Neural cell (in vitro differentiated cells): Measurements from ENCODE around the gene NUS1. TPM values are rescaled to one million over a fixed set of nuclear protein-coding genes. Genes with fewer than 3 reads are reported as not detected.

Experiments
- H2AFZ ChIP-seq: fragments of 200-600, 300-800 bp; sonication (generic), shearing (Covaris generic); 2 replicates; pipeline ENCODE4 v1.6.0; 2014; ENCODE audit warnings: low read depth, mild to moderate bottlenecking, antibody characterized with exemption, low read length, moderate library complexity
- H3F3A ChIP-seq: fragments of 200-600 bp; shearing (Covaris generic); 2 replicates; pipeline ENCODE4 v1.6.1; 2016; ENCODE audit warnings: mild to moderate bottlenecking, moderate library complexity, mixed read lengths, antibody characterized with exemption, low read length; ENCODE audit not compliant: insufficient read depth, poor library complexity, severe bottlenecking
- H3K27ac ChIP-seq: fragments of 200-600, 300-800 bp; sonication (generic), shearing (Covaris generic); 2 replicates; pipeline ENCODE4 v1.5.1; 2014; ENCODE audit warnings: mild to moderate bottlenecking, low read length, moderate library complexity
- H3K27me3 ChIP-seq: fragments of 300-800, 200-600 bp; sonication (generic), shearing (Covaris generic); 2 replicates; pipeline ENCODE4 v1.6.0; 2014; ENCODE audit warnings: mild to moderate bottlenecking, low read depth, low read length, moderate library complexity; ENCODE audit not compliant: insufficient read depth
- H3K36me3 ChIP-seq: fragments of 300-800, 200-600 bp; sonication (generic), shearing (Covaris generic); 2 replicates; pipeline ENCODE4 v1.5.1; 2014; ENCODE audit warnings: mild to moderate bottlenecking, antibody characterized with exemption, low read length, moderate library complexity; ENCODE audit not compliant: insufficient read depth
- H3K4me2 ChIP-seq: fragments of 300-800, 200-600 bp; sonication (generic), shearing (Covaris generic); 2 replicates; pipeline ENCODE4 v1.6.0; 2014; ENCODE audit warnings: mild to moderate bottlenecking, low read length
- H3K4me3 ChIP-seq: fragments of 300-800, 200-600 bp; sonication (generic), shearing (Covaris generic); 2 replicates; pipeline ENCODE4 v1.5.1; 2014; ENCODE audit warnings: mild to moderate bottlenecking, low read length, moderate library complexity
- H3K79me2 ChIP-seq: fragments of 200-600 bp; shearing (Covaris generic); replicated peaks from 2 replicates; pipeline ENCODE4 v1.6.0; 2014; ENCODE audit warnings: mild to moderate bottlenecking, low read length, moderate library complexity; ENCODE audit not compliant: insufficient read depth
- H3K9ac ChIP-seq: fragments of 300-800, 200-600 bp; sonication (generic), shearing (Covaris generic); 2 replicates; pipeline ENCODE4 v1.6.1; 2016; ENCODE audit warnings: mild to moderate bottlenecking, low read length, mixed read lengths
- H3K9me2 ChIP-seq: fragments of 200-600 bp; shearing (Covaris generic); 2 replicates; pipeline ENCODE4 v1.6.1; 2016; ENCODE audit warnings: mild to moderate bottlenecking, low read length, mixed read lengths; ENCODE audit not compliant: insufficient read depth
- H3K9me3 ChIP-seq: fragments of 200-600, 300-800 bp; sonication (generic), shearing (Covaris generic); 2 replicates; pipeline ENCODE4 v1.6.1; 2016; ENCODE audit warnings: mild to moderate bottlenecking, mixed run types, low read length, moderate library complexity, mixed read lengths
- H4K20me1 ChIP-seq: fragments of 200-600 bp; shearing (Covaris generic); 2 replicates; pipeline ENCODE4 v1.6.1; 2016; ENCODE audit warnings: mild to moderate bottlenecking, mixed run types; ENCODE audit not compliant: insufficient read depth
- CTCF ChIP-seq: fragments of 450-650 bp; IDR thresholded peaks from 2 replicates; pipeline ENCODE4 v1.5.1; 2014; ENCODE audit warnings: antibody characterized with exemption, mild to moderate bottlenecking, moderate library complexity; ENCODE audit not compliant: poor library complexity, severe bottlenecking
- EP300 ChIP-seq: fragments of 450-650 bp; conservative IDR thresholded peaks from 2 replicates; pipeline ENCODE4 v1.6.1; 2014; ENCODE audit warnings: antibody characterized with exemption, mild to moderate bottlenecking, moderate library complexity; ENCODE audit not compliant: poor library complexity, severe bottlenecking
- EZH2 ChIP-seq: fragments of 200-600, 300-800 bp; shearing (Covaris generic), sonication (generic); IDR thresholded peaks from 2 replicates; pipeline ENCODE4 v1.6.1; 2014; ENCODE audit warnings: antibody characterized with exemption, low read length, borderline replicate concordance, mild to moderate bottlenecking; ENCODE audit not compliant: insufficient read depth, poor library complexity, severe bottlenecking
- MXI1 ChIP-seq: fragments of 450-650 bp; conservative IDR thresholded peaks from 2 replicates; pipeline ENCODE4 v1.6.1; 2014; ENCODE audit warnings: antibody characterized with exemption, mild to moderate bottlenecking; ENCODE audit not compliant: poor library complexity, severe bottlenecking
- POLR2AphosphoS5 ChIP-seq: IDR thresholded peaks from 2 replicates; pipeline ENCODE4 v1.6.1; 2012
- RAD21 ChIP-seq: fragments of 450-650 bp; conservative IDR thresholded peaks from 2 replicates; pipeline ENCODE4 v1.6.1; 2014; ENCODE audit warnings: antibody characterized with exemption, mild to moderate bottlenecking, moderate library complexity
- REST ChIP-seq: IDR thresholded peaks from 2 replicates; pipeline ENCODE4 v1.6.1; 2012; ENCODE audit warnings: borderline replicate concordance
- SMC3 ChIP-seq: fragments of 450-650 bp; conservative IDR thresholded peaks from 2 replicates; pipeline ENCODE4 v1.6.1; 2014; ENCODE audit warnings: antibody characterized with exemption, mild to moderate bottlenecking, moderate library complexity; ENCODE audit not compliant: poor library complexity
- TAF1 ChIP-seq: IDR thresholded peaks from 2 replicates; pipeline ENCODE4 v1.6.1; 2012; ENCODE audit warnings: low read depth
- polyA minus RNA-seq: library from RNA; depleted of rRNA, polyadenylated mRNA; stranded (reverse); fragments of >200 nt; gene quantifications from 2 replicates; pipeline ENCODE4 v1.2.3, GENCODE V29; 2014
- polyA plus RNA-seq: library from polyadenylated mRNA; depleted of rRNA; stranded (reverse); fragments of >200 nt; gene quantifications from 2 replicates; pipeline ENCODE4 v1.2.3, GENCODE V29; 2014

NUS1 gene
- 30.8 and 36.3 TPM in 2 replicates for polyA plus RNA-seq
- polyA minus RNA-seq = 36.8 and 43.3 TPM in 2 replicates

- Histone ChIP-seq H2AFZ (peak within 1 kb of the TSS; percentile 46), H3K79me2 (peaks cover 41% of the 10 kb centered on the region), H3F3A (no peaks in the 10 kb centered on the region), H3K9me2 (no peaks in the 10 kb centered on the region), H3K4me3 (peak within 1 kb of the TSS; percentile 71), H4K20me1 (peaks cover 4% of the 10 kb centered on the region), H3K36me3 (no peaks in the 10 kb centered on the region), H3K4me2 (peak within 1 kb of the TSS; percentile 49), H3K27me3 (no peaks in the 10 kb centered on the region), H3K9me3 (no peaks in the 10 kb centered on the region), H3K27ac (peak within 1 kb of the TSS; percentile 61), H3K9ac (peak within 1 kb of the TSS; percentile 74)
- TF ChIP-seq EZH2 (no peak), REST (no peak), EP300 (peak; percentile 63), MXI1 (peak; percentile 86), TAF1 (no peak), POLR2AphosphoS5 (peak; percentile 77), CTCF (peak; percentile 97), SMC3 (peak; percentile 77), RAD21 (peak; percentile 65)
Observed at GRCh38 chr6:117674991-117675657, at the start of gene NUS1. NUS1 (plus strand) TSS chr6:117675469; CDS start chr6:117675671, 202 bp downstream.

GRCh38 chr6:117627533-117627932 is 47.7 kb upstream of the NUS1 start:
- H3K27me3 ChIP-seq = no peaks in the 10 kb centered on the region
- no peaks in the 10 kb centered on the region for H3K9me3 ChIP-seq
- no peak overlapping the region for H3K4me2 ChIP-seq
- no peak overlapping the region for H3K9ac ChIP-seq
- no peaks in the 10 kb centered on the region for H3K79me2 ChIP-seq
- H3K4me3 ChIP-seq = no peak overlapping the region
- H3K9me2 ChIP-seq = no peaks in the 10 kb centered on the region
- no peak overlapping the region for H3K27ac ChIP-seq
- H3F3A ChIP-seq = no peaks in the 10 kb centered on the region
- H2AFZ ChIP-seq = no peak overlapping the region
- TF ChIP-seq TAF1 = no peak
- TF ChIP-seq SMC3 = no peak
- no peak for TF ChIP-seq MXI1
- TF ChIP-seq CTCF = no peak
- no peak for TF ChIP-seq POLR2AphosphoS5
- TF ChIP-seq EZH2 = no peak
- TF ChIP-seq RAD21 = no peak
- no peak for TF ChIP-seq REST
- TF ChIP-seq EP300 = no peak
- no peaks in the 10 kb centered on the region for H4K20me1 ChIP-seq
- H3K36me3 ChIP-seq = no peaks in the 10 kb centered on the region
